IMR-90 (cell line): ENCODE measurements around the gene STAT3. TPM values are rescaled to one million over a fixed set of nuclear protein-coding genes. Genes with fewer than 3 reads are reported as not detected.

ENCODE experiments used
- ATAC-seq: fragments of 200-7000 bp; cut with Tn5 transposase; 2 replicates; pipeline ENCODE4 v1.9.1; 2020; ENCODE audit warnings: low read depth, mild to moderate bottlenecking, moderate library complexity
- BruUV-seq: library from RNA; stranded (reverse); fragments of 400-500 nt; replicated peaks from 2 replicates; lab custom pipeline; 2021; lab: Mats Ljungman, UMichigan
- CTCF ChIA-PET: fragments of 300-600 bp; formaldehyde crosslinking; extraction: SDS; loops from one replicate; lab custom pipeline; 2021; ENCODE audit warnings: antibody characterized with exemption; lab: Yijun Ruan, JAX
- POLR2A ChIA-PET: fragments of 300-600 bp; sonication (Branson Sonifier 250); formaldehyde crosslinking; loops from one replicate; lab custom pipeline; 2022; ENCODE audit warnings: antibody characterized with exemption; ENCODE audit not compliant: unreplicated experiment; lab: Charles Lee
- DNase-seq: peaks from one replicate; pipeline ENCODE4 v3.0.0; 2013
- H2AFZ ChIP-seq: replicated peaks from 2 replicates; pipeline ENCODE3; 2013; ENCODE audit warnings: low read length, mild to moderate bottlenecking; ENCODE audit not compliant: poor library complexity
- H2AK5ac ChIP-seq: 2 replicates; pipeline ENCODE4 v1.6.1; 2013; ENCODE audit warnings: low read depth, low read length, inconsistent platforms
- H2AK9ac ChIP-seq: replicated peaks from 2 replicates; pipeline ENCODE3; 2013; ENCODE audit warnings: mild to moderate bottlenecking, low read depth, low read length, moderate library complexity; ENCODE audit not compliant: poor library complexity
- H2BK120ac ChIP-seq: 2 replicates; pipeline ENCODE4 v1.6.1; 2013; ENCODE audit warnings: low read depth, low read length, inconsistent platforms
- H2BK15ac ChIP-seq: 3 replicates; pipeline ENCODE4 v1.6.1; 2013; ENCODE audit warnings: low read depth, low read length, inconsistent platforms
- H2BK20ac ChIP-seq: 2 replicates; pipeline ENCODE4 v1.6.1; 2013; ENCODE audit warnings: low read depth, mild to moderate bottlenecking, inconsistent platforms, low read length, moderate library complexity
- H2BK5ac ChIP-seq: 2 replicates; pipeline ENCODE4 v1.6.1; 2013; ENCODE audit warnings: mild to moderate bottlenecking, low read depth, low read length, inconsistent platforms; ENCODE audit not compliant: poor library complexity, severe bottlenecking
- H3K14ac ChIP-seq: replicated peaks from 2 replicates; pipeline ENCODE4 v1.6.1; 2013; ENCODE audit warnings: low read depth, low read length, inconsistent platforms
- H3K18ac ChIP-seq: 2 replicates; pipeline ENCODE4 v1.6.1; 2013; ENCODE audit warnings: low read depth, low read length, control low read depth
- H3K23ac ChIP-seq: 2 replicates; pipeline ENCODE4 v1.6.1; 2013; ENCODE audit warnings: low read depth, low read length, inconsistent platforms
- H3K27ac ChIP-seq: 2 replicates; pipeline ENCODE4 v1.5.1; 2013; ENCODE audit warnings: mild to moderate bottlenecking, control low read depth, low read length; ENCODE audit not compliant: insufficient read depth
- H3K27me3 ChIP-seq: 2 replicates; pipeline ENCODE4 v1.6.1; 2013; ENCODE audit warnings: low read length; ENCODE audit not compliant: control insufficient read depth, insufficient read depth
- H3K36me3 ChIP-seq: 2 replicates; pipeline ENCODE4 v1.6.1; 2013; ENCODE audit warnings: low read length, mixed read lengths; ENCODE audit not compliant: control insufficient read depth, insufficient read depth
- H3K4ac ChIP-seq: 2 replicates; pipeline ENCODE4 v1.6.1; 2013; ENCODE audit warnings: low read depth, low read length, inconsistent platforms
- H3K4me1 ChIP-seq: 2 replicates; pipeline ENCODE4 v1.6.1; 2013; ENCODE audit warnings: low read length, mixed read lengths; ENCODE audit not compliant: control insufficient read depth, insufficient read depth
- H3K4me2 ChIP-seq: 2 replicates; pipeline ENCODE4 v1.6.1; 2013; ENCODE audit warnings: low read depth, mild to moderate bottlenecking, control low read depth, low read length, moderate library complexity
- H3K4me3 ChIP-seq: 2 replicates; pipeline ENCODE4 v1.5.1; 2013; ENCODE audit warnings: low read depth, mild to moderate bottlenecking, control low read depth, low read length, moderate library complexity; ENCODE audit not compliant: insufficient read depth
- H3K56ac ChIP-seq: 2 replicates; pipeline ENCODE4 v1.6.1; 2013; ENCODE audit warnings: low read length, inconsistent platforms; ENCODE audit not compliant: insufficient read depth; ENCODE audit errors: extremely low read depth
- H3K79me1 ChIP-seq, 2 experiments: 2 replicates each; pipeline ENCODE4 v1.6.1; 2013; ENCODE audit warnings: low read length in 2 of 2, inconsistent platforms in 1 of 2, low read depth in 1 of 2
- H3K9ac ChIP-seq: 2 replicates; pipeline ENCODE4 v1.6.1; 2013; ENCODE audit warnings: low read depth, low read length, control low read depth
- H3K9me1 ChIP-seq: 2 replicates; pipeline ENCODE4 v1.6.1; 2013; ENCODE audit warnings: low read length, inconsistent platforms; ENCODE audit not compliant: insufficient read depth
- H3K9me3 ChIP-seq: 2 replicates; pipeline ENCODE4 v1.6.1; 2013; ENCODE audit warnings: low read length; ENCODE audit not compliant: control insufficient read depth, insufficient read depth
- H4K20me1 ChIP-seq: 2 replicates; pipeline ENCODE4 v1.6.1; 2013; ENCODE audit warnings: low read length, inconsistent platforms; ENCODE audit not compliant: insufficient read depth
- H4K5ac ChIP-seq: 2 replicates; pipeline ENCODE4 v1.6.1; 2013; ENCODE audit warnings: mild to moderate bottlenecking, low read depth, low read length, control low read depth
- H4K8ac ChIP-seq, 2 experiments: 2 replicates each; pipeline ENCODE4 v1.6.1; 2013; ENCODE audit warnings: low read depth in 2 of 2, low read length in 2 of 2, control low read depth in 1 of 2, inconsistent platforms in 1 of 2
- H4K91ac ChIP-seq: 2 replicates; pipeline ENCODE4 v1.6.1; 2013; ENCODE audit warnings: low read depth, low read length, inconsistent platforms; ENCODE audit not compliant: insufficient read depth
- BHLHE40 ChIP-seq: fragments of 150-350 bp; IDR thresholded peaks from 2 replicates; pipeline ENCODE4 v1.6.1; 2016; ENCODE audit warnings: mild to moderate bottlenecking, low read depth, low read length
- CEBPB ChIP-seq: IDR thresholded peaks from 2 replicates; pipeline ENCODE4 v1.6.1; 2012; ENCODE audit warnings: low read depth, low read length, improper control_type of control experiment
- CHD1 ChIP-seq: IDR thresholded peaks from 2 replicates; pipeline ENCODE4 v1.6.1; 2012; ENCODE audit warnings: low read depth, low read length, improper control_type of control experiment
- CTCF ChIP-seq: conservative IDR thresholded peaks from 2 replicates; pipeline ENCODE4 v1.5.1; 2012; ENCODE audit warnings: mild to moderate bottlenecking, low read depth, low read length, improper control_type of control experiment
- ELK1 ChIP-seq: fragments of 150-350 bp; IDR thresholded peaks from 2 replicates; pipeline ENCODE4 v1.6.1; 2016; ENCODE audit warnings: low read depth, mild to moderate bottlenecking, low read length, moderate library complexity, borderline replicate concordance
- FOS ChIP-seq: fragments of 150-350 bp; IDR thresholded peaks from 2 replicates; pipeline ENCODE4 v1.6.1; 2016; ENCODE audit warnings: low read depth, low read length
- MAFK ChIP-seq: IDR thresholded peaks from 2 replicates; pipeline ENCODE4 v1.6.1; 2012; ENCODE audit warnings: low read depth, low read length, improper control_type of control experiment
- MAZ ChIP-seq: IDR thresholded peaks from 2 replicates; pipeline ENCODE4 v1.6.1; 2012; ENCODE audit warnings: low read depth, mild to moderate bottlenecking, low read length, improper control_type of control experiment, moderate library complexity, borderline replicate concordance
- MXI1 ChIP-seq: IDR thresholded peaks from 2 replicates; pipeline ENCODE4 v1.6.1; 2012; ENCODE audit warnings: low read depth, mild to moderate bottlenecking, low read length, moderate library complexity, borderline replicate concordance
- NFE2L2 ChIP-seq: fragments of 150-350 bp; IDR thresholded peaks from 2 replicates; pipeline ENCODE4 v1.6.1; 2016; ENCODE audit warnings: low read depth, mild to moderate bottlenecking, low read length
- POLR2A ChIP-seq: IDR thresholded peaks from 2 replicates; pipeline ENCODE4 v1.6.1; 2012; ENCODE audit warnings: mild to moderate bottlenecking, low read depth, low read length
- RAD21 ChIP-seq: IDR thresholded peaks from 2 replicates; pipeline ENCODE4 v1.6.1; 2012; ENCODE audit warnings: low read length, improper control_type of control experiment
- RCOR1 ChIP-seq: IDR thresholded peaks from 2 replicates; pipeline ENCODE4 v1.6.1; 2012; ENCODE audit warnings: mild to moderate bottlenecking, low read length, improper control_type of control experiment; ENCODE audit not compliant: insufficient replicate concordance
- RFX5 ChIP-seq: IDR thresholded peaks from 2 replicates; pipeline ENCODE4 v1.8.0; 2012; ENCODE audit warnings: low read depth, mild to moderate bottlenecking, low read length, moderate library complexity
- SMC3 ChIP-seq: fragments of 150-350 bp; IDR thresholded peaks from 2 replicates; pipeline ENCODE4 v1.6.1; 2016; ENCODE audit warnings: low read depth, mild to moderate bottlenecking, antibody characterized with exemption, low read length, moderate library complexity
- USF2 ChIP-seq: fragments of 150-350 bp; IDR thresholded peaks from 2 replicates; pipeline ENCODE4 v1.6.1; 2017; ENCODE audit warnings: mild to moderate bottlenecking, antibody characterized with exemption, low read length, low read depth
- WGBS, 2 experiments: methylation state at CpG; one replicate each; pipeline versions ENCODE4 v1.1.5 to v1.1.7; 2013; ENCODE audit warnings: missing lambda C conversion rate in 2 of 2; ENCODE audit not compliant: insufficient read length in 1 of 2; ENCODE audit errors: extremely low coverage in 2 of 2; 5-methylcytosine and 5-hydroxymethylcytosine counted together
- dilution Hi-C: fragments of 300-500 bp; cut with HindIII; formaldehyde crosslinking; loops from one replicate; pipeline ENCODE4 v1.14.3; 2018; ENCODE audit warnings: low sequenced_read_pairs; ENCODE audit not compliant: unreplicated experiment
- in situ Hi-C: fragments of 300-500 bp; cut with MboI; formaldehyde crosslinking; loops from 3 replicates; pipeline ENCODE4 v1.14.3; 2019; ENCODE audit warnings: low sequenced_read_pairs, inconsistent platforms, mixed read lengths
- intact Hi-C: fragments of 100-400 bp; cut with micrococcal nuclease; formaldehyde crosslinking; loops from 2 replicates; pipeline ENCODE4 v1.10.0; 2022
- polyA plus RNA-seq, 3 experiments: library from polyadenylated mRNA; depleted of rRNA; stranded (reverse); fragments of >200 nt; gene quantifications; 2 replicates each; pipeline ENCODE4 v1.2.3, GENCODE V29; 2012; ENCODE audit warnings: low replicate concordance in 1 of 3
- total RNA-seq: library from RNA; depleted of rRNA; stranded (reverse); fragments of >200 nt; gene quantifications from 2 replicates; pipeline ENCODE4 v1.2.3, GENCODE V29; 2012

The STAT3 gene
- total and polyA plus RNA-seq, 2 of the 4 experiments (the other 2 are of a cell fraction) = 47.2 to 66.3 TPM

- intact Hi-C loops = no loop called here
- dilution Hi-C loops = no loop called here
- BruUV-seq = no TSS peak
- Histone ChIP-seq H4K8ac (no peak overlapping the region), H3K4me1 (peaks cover 7% of the 10 kb centered on the region), H3K56ac (no peak overlapping the region), H4K20me1 (peaks cover 62% of the 10 kb centered on the region; the same call in 1 of the 2 replicates), H3K36me3 (peaks cover 20% of the 10 kb centered on the region), H3K18ac (no peak overlapping the region), H3K4ac (no peak overlapping the region; the same call in 1 of the 2 replicates), H3K9ac (no peak overlapping the region), H3K14ac (no peak overlapping the region), H3K27ac (peak overlapping the region; percentile 4; the same call in 1 of the 2 replicates), H2AFZ (no peak overlapping the region), H2AK9ac (no peak overlapping the region), H3K27me3 (no peaks in the 10 kb centered on the region), H4K5ac (no peak overlapping the region), H2AK5ac (no peak overlapping the region), H3K23ac (no peak overlapping the region), H3K4me3 (no peak overlapping the region), H4K91ac (no peak overlapping the region), H2BK20ac (no peak overlapping the region), H3K9me1 (peaks cover 10% of the 10 kb centered on the region), H3K4me2 (no peak overlapping the region), H3K9me3 (no peaks in the 10 kb centered on the region), H3K79me1 (peaks cover 34 to 73% of the 10 kb centered on the region in 2 experiments), H2BK5ac (peak overlapping the region; percentile 35), H2BK15ac (no peak overlapping the region), H2BK120ac (no peak overlapping the region)
- WGBS, 2 experiments = 80% methylated on average over 2 of the region's 3 CpGs; no CpG with 5 or more reads in 1 of the 2 experiments
- in situ Hi-C loops = no loop called here
- CTCF ChIA-PET = no interaction called here
- TF ChIP-seq MAFK (no peak), ELK1 (no peak), USF2 (no peak; the same call in 1 of the 2 replicates), NFE2L2 (no peak), CHD1 (no peak), FOS (no peak), MAZ (no peak), MXI1 (no peak), CTCF (no peak), POLR2A (no peak), BHLHE40 (no peak), RFX5 (no peak), SMC3 (no peak), CEBPB (no peak), RCOR1 (no peak), RAD21 (no peak)
- peak; percentile 38 for ATAC-seq
- DNase-seq = no peak
- POLR2A ChIA-PET = no interaction called here
These were observed 40.6 kb downstream of the STAT3 start for GRCh38 chr17:42347606-42348005.
